Spinal cord (tissue), 10 donors: Measurements from ENCODE around the gene CHKB. TPM values are rescaled to one million over a fixed set of nuclear protein-coding genes. Genes with fewer than 3 reads are reported as not detected.
"Not testable (repeated sequence)": the region's sequence is repeated elsewhere in the genome, so short reads cannot be mapped to it uniquely, and the experiment has no call there.

Experiments used
- DNase-seq, 6 donors: peaks; one replicate each; pipeline versions ENCODE4 v3.0.0 to v3.0.0-alpha.2; 2013 to 2015; ENCODE audit warnings: low spot score in 6 of 6, low read depth in 4 of 6
- H3K27ac ChIP-seq: one replicate; pipeline ENCODE4 v1.5.1; 2013; ENCODE audit warnings: low read depth, low read length, control low read depth
- H3K27me3 ChIP-seq: one replicate; pipeline ENCODE4 v1.6.1; 2013; ENCODE audit warnings: low read length; ENCODE audit not compliant: control insufficient read depth, insufficient read depth
- H3K36me3 ChIP-seq: one replicate; pipeline ENCODE4 v1.6.1; 2013; ENCODE audit warnings: low read length; ENCODE audit not compliant: control insufficient read depth, insufficient read depth
- H3K4me1 ChIP-seq: one replicate; pipeline ENCODE4 v1.6.1; 2013; ENCODE audit warnings: low read length; ENCODE audit not compliant: control insufficient read depth, insufficient read depth
- H3K4me3 ChIP-seq: one replicate; pipeline ENCODE4 v1.5.1; 2013; ENCODE audit warnings: low read depth, low read length, control low read depth
- H3K9me3 ChIP-seq: one replicate; pipeline ENCODE4 v1.6.1; 2013; ENCODE audit warnings: low read length; ENCODE audit not compliant: control insufficient read depth, insufficient read depth
- WGBS: methylation state at CpG from one replicate; pipeline ENCODE4 v1.1.5; 2013; ENCODE audit warnings: missing lambda C conversion rate; ENCODE audit not compliant: insufficient coverage; 5-methylcytosine and 5-hydroxymethylcytosine counted together
- polyA plus RNA-seq, 2 donors: library from polyadenylated mRNA; unstranded; fragments of 120-200 nt; gene quantifications; one replicate each; pipeline ENCODE4 v1.2.1, GENCODE V29; 2013; ENCODE audit not compliant: insufficient read length in 2 of 2
- total RNA-seq, 2 donors: library from RNA; depleted of rRNA in 1 of 2; stranded (reverse); fragments of 120-200 nt in 1 of 2; fragments of >200 nt in 1 of 2; gene quantifications; one replicate each; pipeline versions ENCODE4 v1.2.3 to v1.2.4, GENCODE V29; 2013 to 2014
- donor health status: healthy.

CHKB gene
- total and polyA plus RNA-seq, 4 donors: 28.8 to 89.6 (median 84.9) TPM

GRCh38 chr22:50625131-50625567 is 42.5 kb upstream of the CHKB start:
- no peak for DNase-seq
- 90% methylated on average over 14 of the region's 14 CpGs for whole genome bisulfite sequencing
- Histone ChIP-seq H3K36me3 (peaks cover 29% of the 10 kb centered on the region), H3K9me3 (no peaks in the 10 kb centered on the region), H3K27ac (no peak overlapping the region), H3K4me3 (no peak overlapping the region), H3K4me1 (peaks cover 39% of the 10 kb centered on the region), H3K27me3 (no peaks in the 10 kb centered on the region)

DNA sequence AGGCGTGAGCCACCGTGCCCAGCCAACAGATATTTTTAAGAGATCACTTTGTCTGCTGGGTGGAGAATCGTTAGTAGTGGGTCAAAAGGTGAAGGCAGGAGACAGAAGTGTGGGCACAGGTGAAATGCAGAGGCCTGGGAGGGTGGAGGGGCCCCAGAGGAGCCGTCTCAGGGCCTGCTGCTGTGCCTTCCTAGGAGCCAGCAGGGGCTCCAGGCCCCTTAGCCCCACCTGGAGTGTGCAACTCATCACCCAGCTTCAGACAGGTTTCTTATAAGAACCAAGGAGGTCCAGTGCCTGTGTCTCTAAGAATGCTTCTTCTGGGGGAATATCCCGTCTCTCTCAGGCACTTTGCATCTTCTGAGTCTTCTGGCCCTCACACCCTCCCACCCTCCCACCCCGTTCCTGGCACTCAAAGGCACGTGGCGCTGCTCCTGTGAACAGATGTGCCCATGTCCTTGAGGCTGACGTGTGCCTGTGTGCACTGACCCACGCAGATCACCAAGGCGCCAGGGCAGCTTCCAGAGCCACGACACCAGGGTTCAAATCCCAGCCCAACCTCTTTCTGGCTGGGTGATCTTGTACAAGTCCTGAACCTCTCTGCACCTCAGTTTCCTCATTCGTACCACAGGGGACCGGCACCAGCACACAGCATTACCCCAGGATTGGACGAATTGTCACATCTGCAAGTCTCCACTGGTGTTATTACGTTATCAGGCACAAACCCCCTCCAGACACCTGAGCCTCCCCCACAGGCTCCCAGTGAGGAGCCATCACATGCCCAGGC is 41.9 kb upstream of the CHKB start:
- Histone ChIP-seq H3K27ac (no peak overlapping the region), H3K27me3 (no peaks in the 10 kb centered on the region)
- WGBS: 87% methylated on average over 12 of the region's 16 CpGs

GRCh38 chr22:50622723-50623327 is 40.2 kb upstream of the CHKB start:
- no peak for DNase-seq
- Histone ChIP-seq H3K4me1 (peaks cover 27% of the 10 kb centered on the region), H3K27me3 (no peaks in the 10 kb centered on the region), H3K27ac (no peak overlapping the region), H3K36me3 (peaks cover 29% of the 10 kb centered on the region), H3K9me3 (no peaks in the 10 kb centered on the region), H3K4me3 (no peak overlapping the region)
- 74% methylated on average over 16 of the region's 16 CpGs for WGBS

More for the DNA sequence above, 41.9 kb upstream of the CHKB start:
- Histone ChIP-seq H3K36me3 (peaks cover 29% of the 10 kb centered on the region), H3K4me3 (no peak overlapping the region), H3K4me1 (peaks cover 37% of the 10 kb centered on the region), H3K9me3 (no peaks in the 10 kb centered on the region)
- DNase-seq: no peak

GRCh38 chr22:50621948-50622722 is 39.5 kb upstream of the CHKB start:
- Histone ChIP-seq H3K4me3 (no peak overlapping the region), H3K27ac (no peak overlapping the region), H3K4me1 (peaks cover 20% of the 10 kb centered on the region), H3K36me3 (peaks cover 27% of the 10 kb centered on the region), H3K9me3 (no peaks in the 10 kb centered on the region), H3K27me3 (no peaks in the 10 kb centered on the region)
- WGBS: 21% methylated on average over 15 of the region's 18 CpGs
- DNase-seq: no peak

DNA sequence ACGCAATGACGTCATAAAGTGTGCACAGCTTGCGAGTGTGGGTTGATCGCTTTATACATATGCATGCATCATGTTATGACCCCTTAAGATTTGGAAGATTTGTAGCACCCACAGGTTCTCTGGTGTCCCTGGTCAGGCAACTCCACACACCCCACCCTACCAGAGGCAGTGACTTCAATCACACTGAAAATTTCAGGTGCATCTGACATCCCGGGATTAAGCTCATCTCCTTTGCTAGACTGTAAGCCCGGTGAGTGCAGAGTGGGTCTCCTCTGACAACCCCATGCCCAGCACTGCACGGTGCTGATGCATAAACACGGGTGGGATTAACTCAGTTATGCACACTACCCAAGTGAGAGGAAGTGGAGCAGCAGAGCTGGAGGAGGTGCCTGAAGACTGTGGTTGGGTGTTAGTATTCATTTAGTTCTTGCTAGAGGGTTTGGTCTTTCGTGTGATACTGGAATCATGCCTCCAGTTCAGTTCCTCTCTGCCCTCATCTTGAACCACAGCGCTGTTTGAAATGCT is 38.8 kb upstream of the CHKB start:
- no peak for DNase-seq
- Histone ChIP-seq H3K27ac (no peak overlapping the region), H3K4me3 (no peak overlapping the region), H3K9me3 (no peaks in the 10 kb centered on the region), H3K36me3 (peaks cover 20% of the 10 kb centered on the region), H3K4me1 (peaks cover 16% of the 10 kb centered on the region), H3K27me3 (no peaks in the 10 kb centered on the region)
- WGBS: 52% methylated on average over 7 of the region's 10 CpGs

- peak overlapping the region; percentile 21 for H3K4me3 ChIP-seq
- 43% methylated on average over 10 of the region's 25 CpGs for WGBS
- peaks cover 16% of the 10 kb centered on the region for H3K4me1 ChIP-seq
- H3K9me3 ChIP-seq: no peaks in the 10 kb centered on the region
- no peak overlapping the region for H3K27ac ChIP-seq
- DNase-seq: no peak
- H3K27me3 ChIP-seq: no peaks in the 10 kb centered on the region
- peaks cover 14% of the 10 kb centered on the region for H3K36me3 ChIP-seq
Observed at GRCh38 chr22:50620593-50621355, 38.1 kb upstream of the CHKB start.

DNA sequence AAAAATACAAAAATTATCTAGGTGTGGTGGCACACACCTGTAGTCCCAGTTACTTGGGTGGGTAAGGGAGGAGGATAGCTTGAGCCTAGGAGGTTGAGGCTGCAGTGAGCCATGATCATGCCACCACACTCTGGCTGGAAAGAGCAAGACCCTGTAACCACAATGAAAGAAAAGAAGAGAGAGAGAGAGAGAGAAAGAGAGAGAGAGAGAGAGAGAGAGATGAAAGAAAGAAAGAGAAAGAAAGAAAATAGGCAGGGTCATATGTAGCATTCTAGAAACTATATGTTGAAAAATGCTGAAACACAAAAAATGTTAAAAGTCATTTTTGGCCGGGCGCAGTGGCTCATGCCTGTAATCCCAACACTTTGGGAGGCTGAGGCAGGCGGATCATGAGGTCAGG is 31.6 kb upstream of the CHKB start:
- H3K27ac ChIP-seq, H3K27me3 ChIP-seq, H3K4me3 ChIP-seq, DNase-seq, H3K4me1 ChIP-seq, H3K9me3 ChIP-seq: not testable (repeated sequence)
- H3K36me3 ChIP-seq: peaks cover 36% of the 10 kb centered on the region
- WGBS: no CpG with 5 or more reads among the region's 3 CpGs

- Histone ChIP-seq H3K36me3 (peaks cover 44% of the 10 kb centered on the region), H3K4me3 (no peak overlapping the region), H3K4me1 (no peaks in the 10 kb centered on the region), H3K27ac (no peak overlapping the region), H3K9me3 (no peaks in the 10 kb centered on the region), H3K27me3 (no peaks in the 10 kb centered on the region)
- DNase-seq: no peak
- 69% methylated on average over 19 of the region's 22 CpGs for WGBS
Observed at GRCh38 chr22:50613291-50613981, 30.8 kb upstream of the CHKB start.
